Endothelial cell of umbilical vein (primary cell): Measurements from ENCODE around the gene ZNF121.

Source experiments
- CTCF ChIP-seq, 2 donors: IDR thresholded peaks; 1 replicate in 1 of 2; 2 replicates in 1 of 2; pipeline ENCODE4 v1.5.1; 2011; ENCODE audit warnings: low read length in 2 of 2, mild to moderate bottlenecking in 2 of 2, moderate library complexity in 2 of 2, control low read depth in 1 of 2, inconsistent platforms in 1 of 2, low read depth in 1 of 2; ENCODE audit not compliant: insufficient read depth in 1 of 2; ENCODE audit errors: extremely low read depth in 1 of 2
- POLR2A ChIP-seq: IDR thresholded peaks from 2 replicates; pipeline ENCODE4 v1.6.1; 2012; ENCODE audit warnings: low read depth, mild to moderate bottlenecking, control low read depth, low read length

- TF ChIP-seq CTCF (IDR thresholded peaks at IDR 0.05; ENCODE audit: extremely low read depth in 1 of 2, insufficient read depth in 1 of 2, low read depth in 1 of 2, low read length in 2 of 2) (no peak), POLR2A (no peak)
Measured at GRCh38 chr19:9580728-9581127, 3.6 kb downstream of the ZNF121 start.
